Stimulated activated CD8-positive, alpha-beta memory T cell treated with anti-CD3 and anti-CD28 coated beads, Interleukin-15, amount 100 ng/mL, for 24 hours (primary cell): ENCODE results near the gene ODAM.
"Not testable (repeated sequence)": the region's sequence is repeated elsewhere in the genome, so short reads cannot be mapped to it uniquely, and the experiment has no call there.

ENCODE experiments used
- DNase-seq: peaks from one replicate; pipeline ENCODE4 v3.0.0-alpha.2; 2020; ENCODE audit warnings: low read depth

Gene ODAM, protein sequence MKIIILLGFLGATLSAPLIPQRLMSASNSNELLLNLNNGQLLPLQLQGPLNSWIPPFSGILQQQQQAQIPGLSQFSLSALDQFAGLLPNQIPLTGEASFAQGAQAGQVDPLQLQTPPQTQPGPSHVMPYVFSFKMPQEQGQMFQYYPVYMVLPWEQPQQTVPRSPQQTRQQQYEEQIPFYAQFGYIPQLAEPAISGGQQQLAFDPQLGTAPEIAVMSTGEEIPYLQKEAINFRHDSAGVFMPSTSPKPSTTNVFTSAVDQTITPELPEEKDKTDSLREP

GRCh38 chr4:70195425-70195824 is at the start of gene ODAM:
TSS of gene ODAM (plus strand) at chr4:70195725. CDS start at chr4:70196544, 819 bp downstream.
- no peak for DNase-seq

GRCh38 chr4:70151271-70151670 is 44.3 kb upstream of the ODAM start:
- no peak for DNase-seq

- DNase-seq, result no peak
These were observed 43.4 kb upstream of the ODAM start for GRCh38 chr4:70152088-70152487.

DNA sequence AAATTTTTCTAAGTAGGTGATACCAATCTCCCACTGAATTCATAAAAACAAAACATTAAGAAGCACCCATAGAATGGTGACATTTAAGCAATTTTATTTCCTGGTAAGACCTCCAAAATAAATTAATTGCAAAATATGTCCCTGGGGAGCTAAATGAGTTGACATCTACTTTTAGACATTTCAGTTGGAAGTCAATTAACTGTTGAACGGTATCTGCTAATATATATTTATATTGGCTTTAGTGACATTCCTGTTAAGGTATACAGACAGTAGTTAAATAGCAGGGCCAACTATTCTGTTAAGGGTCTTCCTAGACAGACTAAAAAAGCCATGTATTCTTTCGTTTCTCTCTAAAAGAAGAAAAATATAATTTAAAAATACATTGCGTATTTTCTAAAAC is 41.6 kb upstream of the ODAM start, which contains the start of gene PRR27:
PRR27 (plus strand) TSS at position 301 of the 400 bp plus-strand sequence. CDS start 139 bp downstream, outside the sequence.
- DNase-seq, result no peak

GRCh38 chr4:70158576-70158975 is 36.9 kb upstream of the ODAM start:
- no peak for DNase-seq

- DNase-seq, result no peak
These were observed 18.4 kb upstream of the ODAM start for GRCh38 chr4:70177090-70177489.

- no peak for DNase-seq
These were observed 17.4 kb upstream of the ODAM start for GRCh38 chr4:70178075-70178660.

- no peak for DNase-seq
These were observed 15.7 kb upstream of the ODAM start for GRCh38 chr4:70179811-70180210.

DNA sequence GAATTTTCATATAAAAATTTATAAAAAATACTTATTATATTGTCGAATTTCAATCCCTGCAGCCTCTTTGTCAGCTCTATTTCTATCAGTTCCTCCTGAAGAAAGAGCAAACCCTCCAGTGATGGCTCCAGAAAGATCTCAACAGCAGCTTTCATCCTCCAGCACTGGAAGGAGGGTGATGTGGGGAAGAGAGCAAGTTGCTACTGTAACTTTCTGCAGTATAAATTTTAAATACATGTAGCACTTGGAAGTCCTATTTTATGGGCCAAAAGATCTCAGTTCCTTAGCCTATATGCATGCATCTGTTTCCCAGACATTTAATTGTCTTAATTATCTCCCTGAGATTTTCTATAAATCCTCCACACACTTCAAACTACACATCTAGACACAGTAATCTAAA is 13.7 kb upstream of the ODAM start:
- DNase-seq, result no peak

DNA sequence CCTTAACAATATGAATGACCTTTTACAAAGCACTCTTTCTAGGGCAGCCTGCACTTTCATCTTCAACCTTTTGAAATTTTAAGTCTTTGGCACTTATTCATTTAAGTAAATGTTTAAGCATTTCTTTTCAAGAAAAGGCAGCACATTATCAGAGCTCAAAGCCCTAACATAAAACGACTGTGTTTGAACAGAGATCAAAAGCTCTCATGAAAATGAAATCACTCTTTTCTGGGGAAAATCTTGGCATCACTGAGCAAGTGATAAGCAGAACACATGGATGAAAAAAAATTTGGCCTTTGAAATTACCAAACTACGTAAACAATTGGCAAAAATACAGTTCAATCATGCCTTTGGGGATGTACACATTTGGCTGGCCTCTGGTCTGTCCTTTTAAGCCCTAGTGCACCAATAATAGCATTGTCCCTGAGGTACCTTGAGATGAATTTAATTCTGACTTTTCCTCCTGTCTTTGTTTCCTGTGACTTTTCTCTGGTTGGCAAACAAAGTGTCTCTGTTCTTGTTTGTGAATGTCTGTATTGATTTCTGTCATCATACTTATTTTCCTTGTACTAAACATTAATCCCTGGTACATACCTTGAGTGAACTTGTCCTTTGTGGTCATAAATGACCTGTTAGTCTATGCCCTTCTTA is 12.9 kb upstream of the ODAM start:
- DNase-seq, result no peak

DNA sequence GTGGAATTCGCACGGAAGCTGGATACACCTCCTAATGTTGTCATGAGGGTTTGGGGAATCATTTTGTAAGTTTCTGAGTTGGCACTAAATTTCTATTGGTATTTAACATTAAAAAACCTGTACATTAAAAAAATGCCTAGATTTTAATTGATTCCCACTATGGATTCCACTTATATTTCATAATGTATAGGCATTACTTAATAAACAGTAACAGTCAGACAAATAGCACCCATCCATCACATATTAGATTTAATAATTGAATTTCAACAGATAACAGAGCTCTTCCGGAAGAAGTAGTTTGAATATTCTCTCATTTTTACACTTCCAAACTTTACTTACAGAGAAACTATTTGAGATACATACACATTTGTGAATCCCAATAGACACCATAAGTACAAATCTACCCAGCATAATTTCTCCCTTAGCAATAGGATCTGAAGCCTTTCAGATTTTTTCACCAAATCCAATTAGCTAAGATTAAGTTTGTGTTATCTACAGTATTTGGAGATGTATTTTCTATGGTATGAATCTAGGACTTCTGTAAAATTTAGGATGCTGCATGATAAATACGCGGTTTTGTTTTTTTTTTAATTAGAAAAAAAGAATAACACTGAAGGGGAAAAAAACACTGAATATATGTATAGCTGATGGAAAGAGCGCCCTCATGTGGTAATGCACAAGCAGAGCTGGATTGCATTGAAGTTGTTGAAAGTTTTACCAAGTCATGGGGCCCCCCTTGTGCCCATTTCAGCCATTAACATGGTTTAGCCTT is 12.2 kb upstream of the ODAM start:
- no peak for DNase-seq

- no peak for DNase-seq
These were observed 11.6 kb upstream of the ODAM start for GRCh38 chr4:70183940-70184246.

- DNase-seq, result no peak
These were observed 8.3 kb upstream of the ODAM start for GRCh38 chr4:70187216-70187615.

GRCh38 chr4:70190579-70190978 is 4.9 kb upstream of the ODAM start:
- no peak for DNase-seq

DNA sequence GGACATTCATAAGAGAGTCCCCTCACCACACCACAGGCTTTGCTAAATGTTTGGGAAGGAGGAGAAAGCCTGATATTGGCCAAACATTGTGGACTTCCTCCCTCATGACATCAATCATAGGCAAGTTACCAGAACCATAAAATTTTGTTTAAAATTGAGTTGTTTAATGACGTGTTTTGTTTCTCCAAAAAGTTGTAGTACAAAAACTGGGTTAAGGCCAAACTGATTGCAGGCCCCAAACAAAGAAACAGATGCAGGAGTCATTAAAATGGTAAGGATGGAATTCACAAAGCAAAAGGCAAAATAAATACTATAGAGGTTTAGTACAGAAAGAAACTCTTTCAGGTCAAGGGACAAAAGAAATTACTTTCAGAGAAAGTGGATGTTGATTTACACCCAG is 3.9 kb upstream of the ODAM start:
- no peak for DNase-seq

DNA sequence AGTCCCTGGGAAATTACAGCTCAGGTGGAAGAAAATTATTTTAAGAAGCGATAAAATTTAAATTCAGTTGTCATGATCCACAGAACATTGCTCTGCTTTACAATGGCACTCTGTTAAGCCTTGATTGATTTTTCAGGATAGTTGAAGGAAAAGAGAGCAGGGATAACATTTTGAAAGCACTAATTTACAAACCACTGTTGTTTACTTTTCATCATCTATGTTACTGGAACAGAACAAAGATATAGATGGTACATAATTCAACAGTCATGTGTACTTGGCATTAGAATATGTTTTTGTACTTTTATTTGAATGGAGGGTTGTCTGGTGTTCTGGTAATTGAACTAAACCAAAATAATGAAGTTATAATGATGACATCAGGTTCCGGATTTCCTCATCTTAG is 2.6 kb upstream of the ODAM start:
- DNase-seq, result no peak

- DNase-seq, result no peak
These were observed 1.3 kb downstream of the ODAM start for GRCh38 chr4:70196857-70197256.

DNA sequence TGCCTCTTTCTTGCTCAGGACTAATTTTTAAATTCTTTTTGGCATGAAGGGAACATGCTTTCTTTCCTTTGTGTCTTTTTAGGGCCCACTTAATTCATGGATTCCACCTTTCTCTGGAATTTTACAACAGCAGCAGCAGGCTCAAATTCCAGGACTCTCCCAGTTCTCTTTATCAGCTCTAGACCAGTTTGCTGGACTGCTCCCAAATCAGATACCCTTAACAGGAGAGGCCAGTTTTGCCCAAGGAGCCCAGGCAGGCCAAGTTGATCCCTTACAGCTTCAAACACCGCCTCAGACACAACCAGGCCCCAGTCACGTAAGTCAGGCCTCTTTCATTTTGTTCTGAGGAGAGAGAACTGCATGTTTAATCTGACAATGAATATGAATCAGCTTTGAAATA is 2.3 kb downstream of the ODAM start:
- no peak for DNase-seq

DNA sequence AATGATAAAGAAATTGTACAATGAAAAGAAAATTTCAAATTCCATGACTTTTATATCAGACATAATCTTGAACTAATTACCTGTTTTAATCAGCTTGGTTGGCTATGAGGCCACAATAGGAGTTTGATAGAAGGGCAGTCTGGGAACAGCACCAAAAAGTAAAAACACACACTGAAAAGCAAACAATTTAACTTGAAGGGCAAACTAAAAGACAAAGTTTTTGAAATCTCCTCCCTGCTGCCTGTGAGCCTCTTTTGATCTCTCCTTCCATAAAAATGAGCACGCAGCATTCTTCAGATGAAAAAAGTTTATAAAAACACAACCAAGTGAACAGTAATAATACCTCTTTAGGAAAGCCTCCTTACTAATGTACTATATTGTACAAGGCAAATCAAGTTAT is 8.1 kb downstream of the ODAM start:
- DNase-seq, result no peak

GRCh38 chr4:70212752-70213151 is 17.2 kb downstream of the ODAM start:
- not testable (repeated sequence) for DNase-seq

- not testable (repeated sequence) for DNase-seq
These were observed 20.6 kb downstream of the ODAM start for GRCh38 chr4:70216109-70216508.

GRCh38 chr4:70216550-70216949 is 21.0 kb downstream of the ODAM start:
- not testable (repeated sequence) for DNase-seq

DNA sequence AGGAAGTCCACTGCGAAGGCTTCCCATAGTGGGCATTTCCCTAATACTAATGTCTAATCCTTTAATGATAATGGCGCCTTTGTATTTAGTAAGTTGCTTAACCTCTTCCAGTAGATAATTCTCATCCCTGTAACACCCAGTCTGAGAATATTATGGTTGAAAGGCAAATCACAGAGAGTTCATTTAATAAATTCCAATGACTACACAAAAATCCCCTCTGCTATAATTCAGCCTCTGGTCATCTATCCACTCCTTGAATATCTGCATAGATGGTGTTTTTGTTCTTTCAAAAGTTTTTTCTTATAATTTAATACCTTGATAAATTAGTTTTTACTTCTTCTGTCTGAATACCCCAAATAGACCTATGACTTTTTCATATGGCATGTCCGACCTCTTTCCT is 25.9 kb downstream of the ODAM start:
- DNase-seq, result not testable (repeated sequence)
